HUES48 (cell line): ENCODE results near the gene SYT6.

Experiments
- H3K27ac ChIP-seq: one replicate; pipeline ENCODE4 v1.7.0; 2013; ENCODE audit warnings: low read depth, low read length, inconsistent platforms
- H3K27me3 ChIP-seq: 2 replicates; pipeline ENCODE4 v1.6.1; 2013; ENCODE audit warnings: mild to moderate bottlenecking, low read length; ENCODE audit not compliant: control insufficient read depth, insufficient read depth
- H3K36me3 ChIP-seq: 2 replicates; pipeline ENCODE4 v1.6.1; 2013; ENCODE audit warnings: low read length; ENCODE audit not compliant: control insufficient read depth, insufficient read depth
- H3K4me1 ChIP-seq: 2 replicates; pipeline ENCODE4 v1.6.1; 2013; ENCODE audit warnings: mild to moderate bottlenecking, low read length; ENCODE audit not compliant: control insufficient read depth, insufficient read depth
- H3K4me3 ChIP-seq: 2 replicates; pipeline ENCODE4 v1.5.1; 2013; ENCODE audit warnings: mild to moderate bottlenecking, low read depth, low read length
- H3K9ac ChIP-seq: 2 replicates; pipeline ENCODE4 v1.6.1; 2013; ENCODE audit warnings: mild to moderate bottlenecking, low read depth, low read length, moderate library complexity
- H3K9me3 ChIP-seq: 2 replicates; pipeline ENCODE4 v1.6.1; 2013; ENCODE audit warnings: low read length; ENCODE audit not compliant: control insufficient read depth, insufficient read depth

The SYT6 gene

GRCh38 chr1:114177282-114177681 lies 23.6 kb upstream of the SYT6 start:
- H3K9ac ChIP-seq: no peak overlapping the region
- no peak overlapping the region for H3K27ac ChIP-seq
- no peaks in the 10 kb centered on the region for H3K36me3 ChIP-seq
- H3K27me3 ChIP-seq: peaks cover 20% of the 10 kb centered on the region; the same call in 1 of the 2 replicates
- H3K4me1 ChIP-seq: no peaks in the 10 kb centered on the region
- no peaks in the 10 kb centered on the region for H3K9me3 ChIP-seq
- no peak overlapping the region for H3K4me3 ChIP-seq

GRCh38 chr1:114176366-114176765 lies 22.7 kb upstream of the SYT6 start:
- H3K27me3 ChIP-seq: peaks cover 20% of the 10 kb centered on the region; the same call in 1 of the 2 replicates
- H3K9ac ChIP-seq: no peak overlapping the region
- H3K4me3 ChIP-seq: no peak overlapping the region
- H3K36me3 ChIP-seq: no peaks in the 10 kb centered on the region
- H3K4me1 ChIP-seq: no peaks in the 10 kb centered on the region
- H3K9me3 ChIP-seq: no peaks in the 10 kb centered on the region
- H3K27ac ChIP-seq: no peak overlapping the region

- H3K27me3 ChIP-seq: peaks cover 20% of the 10 kb centered on the region; the same call in 1 of the 2 replicates
- no peak overlapping the region for H3K4me3 ChIP-seq
- no peak overlapping the region for H3K9ac ChIP-seq
- no peak overlapping the region for H3K27ac ChIP-seq
- H3K9me3 ChIP-seq: no peaks in the 10 kb centered on the region
- no peaks in the 10 kb centered on the region for H3K4me1 ChIP-seq
- no peaks in the 10 kb centered on the region for H3K36me3 ChIP-seq
Observed at GRCh38 chr1:114173680-114174079, 20.0 kb upstream of the SYT6 start.

- no peak overlapping the region for H3K27ac ChIP-seq
- H3K9me3 ChIP-seq: no peaks in the 10 kb centered on the region
- no peaks in the 10 kb centered on the region; the same call in 1 of the 2 replicates for H3K4me1 ChIP-seq
- no peaks in the 10 kb centered on the region for H3K36me3 ChIP-seq
- no peak overlapping the region for H3K9ac ChIP-seq
- H3K4me3 ChIP-seq: no peak overlapping the region
- peaks cover 25% of the 10 kb centered on the region; the same call in 1 of the 2 replicates for H3K27me3 ChIP-seq
Observed at GRCh38 chr1:114169509-114169908, 15.8 kb upstream of the SYT6 start.

- H3K4me1 ChIP-seq: no peaks in the 10 kb centered on the region; the same call in 1 of the 2 replicates
- peaks cover 9% of the 10 kb centered on the region; the same call in 1 of the 2 replicates for H3K27me3 ChIP-seq
- H3K4me3 ChIP-seq: no peak overlapping the region
- H3K36me3 ChIP-seq: no peaks in the 10 kb centered on the region
- H3K9me3 ChIP-seq: no peaks in the 10 kb centered on the region
- no peak overlapping the region for H3K27ac ChIP-seq
- H3K9ac ChIP-seq: no peak overlapping the region
Observed at GRCh38 chr1:114167226-114167625, 13.6 kb upstream of the SYT6 start.

- no peaks in the 10 kb centered on the region; the same call in 1 of the 2 replicates for H3K4me1 ChIP-seq
- no peak overlapping the region for H3K27ac ChIP-seq
- H3K36me3 ChIP-seq: no peaks in the 10 kb centered on the region
- no peaks in the 10 kb centered on the region for H3K9me3 ChIP-seq
- H3K27me3 ChIP-seq: peaks cover 18% of the 10 kb centered on the region; the same call in 1 of the 2 replicates
- H3K9ac ChIP-seq: no peak overlapping the region
- H3K4me3 ChIP-seq: no peak overlapping the region
Observed at GRCh38 chr1:114164840-114165543, 11.3 kb upstream of the SYT6 start.

GRCh38 chr1:114159941-114160340 lies 6.3 kb upstream of the SYT6 start:
- H3K9me3 ChIP-seq: no peaks in the 10 kb centered on the region
- peaks cover 23% of the 10 kb centered on the region for H3K27me3 ChIP-seq
- no peak overlapping the region for H3K27ac ChIP-seq
- no peak overlapping the region for H3K9ac ChIP-seq
- H3K36me3 ChIP-seq: no peaks in the 10 kb centered on the region
- peaks cover 10% of the 10 kb centered on the region; the same call in 1 of the 2 replicates for H3K4me1 ChIP-seq
- no peak overlapping the region for H3K4me3 ChIP-seq

- H3K4me3 ChIP-seq: no peak overlapping the region
- H3K9ac ChIP-seq: no peak overlapping the region
- no peaks in the 10 kb centered on the region for H3K9me3 ChIP-seq
- H3K4me1 ChIP-seq: peaks cover 21% of the 10 kb centered on the region; the same call in 1 of the 2 replicates
- peaks cover 39% of the 10 kb centered on the region for H3K27me3 ChIP-seq
- no peaks in the 10 kb centered on the region for H3K36me3 ChIP-seq
- no peak overlapping the region for H3K27ac ChIP-seq
Observed at GRCh38 chr1:114157275-114157660, 3.6 kb upstream of the SYT6 start.

GRCh38 chr1:114156538-114157274 lies 3.0 kb upstream of the SYT6 start:
- no peak overlapping the region for H3K4me3 ChIP-seq
- peaks cover 21% of the 10 kb centered on the region; the same call in 1 of the 2 replicates for H3K4me1 ChIP-seq
- H3K36me3 ChIP-seq: no peaks in the 10 kb centered on the region
- H3K9ac ChIP-seq: no peak overlapping the region
- H3K27ac ChIP-seq: no peak overlapping the region
- H3K27me3 ChIP-seq: peaks cover 39% of the 10 kb centered on the region
- H3K9me3 ChIP-seq: no peaks in the 10 kb centered on the region

- no peak overlapping the region for H3K9ac ChIP-seq
- H3K27ac ChIP-seq: no peak overlapping the region
- H3K4me1 ChIP-seq: peaks cover 31% of the 10 kb centered on the region
- H3K36me3 ChIP-seq: peaks cover 3% of the 10 kb centered on the region; the same call in 1 of the 2 replicates
- no peak overlapping the region for H3K4me3 ChIP-seq
- no peaks in the 10 kb centered on the region for H3K9me3 ChIP-seq
- peaks cover 31% of the 10 kb centered on the region for H3K27me3 ChIP-seq
Observed at GRCh38 chr1:114155706-114156105, 2.0 kb upstream of the SYT6 start.

- Histone ChIP-seq H3K36me3 (peaks cover 11% of the 10 kb centered on the region), H3K9me3 (no peaks in the 10 kb centered on the region), H3K4me3 (peak overlapping the region; percentile 87; the same call in 1 of the 2 replicates), H3K4me1 (peaks cover 39% of the 10 kb centered on the region), H3K9ac (no peak overlapping the region), H3K27me3 (peaks cover 30% of the 10 kb centered on the region), H3K27ac (no peak overlapping the region)
Observed at GRCh38 chr1:114154963-114155322, 1.3 kb upstream of the SYT6 start.
